WTC11 (cell line): ENCODE results near the gene RELB. TPM values are rescaled to one million over a fixed set of nuclear protein-coding genes. Genes with fewer than 3 reads are reported as not detected.

ENCODE experiments used
- ATAC-seq: fragments of 200-7000 bp; cut with Tn5 transposase; 2 replicates; pipeline ENCODE4 v1.10.0; 2021; ENCODE audit warnings: mild to moderate bottlenecking, moderate library complexity
- CTCF ChIA-PET: fragments of 300-600 bp; sonication (Branson Sonifier 250); formaldehyde crosslinking; loops from one replicate; lab custom pipeline; 2021; ENCODE audit warnings: antibody characterized with exemption; lab: Charles Lee
- POLR2A ChIA-PET: fragments of 350-600 bp; sonication (Branson Sonifier 250); formaldehyde crosslinking; loops from one replicate; lab custom pipeline; 2021; ENCODE audit warnings: antibody characterized with exemption; lab: Charles Lee
- DNase-seq: peaks from one replicate; pipeline ENCODE4 v3.0.0; 2021; ENCODE audit warnings: low spot score
- H3K27ac Mint-ChIP-seq: 2 replicates; pipeline ENCODE4 v1.8.0; 2021; ENCODE audit warnings: mixed read lengths
- H3K27me3 Mint-ChIP-seq: 2 replicates; pipeline ENCODE4 v1.8.0; 2021; ENCODE audit warnings: low read depth, mild to moderate bottlenecking, moderate library complexity, mixed read lengths
- H3K36me3 Mint-ChIP-seq: 2 replicates; pipeline ENCODE4 v1.8.0; 2021; ENCODE audit warnings: mixed read lengths
- H3K4me1 Mint-ChIP-seq: 2 replicates; pipeline ENCODE4 v1.8.0; 2022; ENCODE audit warnings: mixed read lengths
- H3K4me3 Mint-ChIP-seq: 2 replicates; pipeline ENCODE4 v1.8.0; 2021; ENCODE audit warnings: mild to moderate bottlenecking, moderate library complexity, mixed read lengths
- H3K9me3 Mint-ChIP-seq: 2 replicates; pipeline ENCODE4 v1.8.0; 2021; ENCODE audit warnings: mixed read lengths
- ELF4 ChIP-seq: sonication (generic); formaldehyde crosslinking; IDR thresholded peaks from 2 replicates; pipeline ENCODE4 v1.8.1; 2022; ENCODE audit warnings: low read depth, mild to moderate bottlenecking, moderate library complexity, missing genetic modification reagents
- HMGA2 ChIP-seq: fragments of 250-450 bp; sonication (Bioruptor Pico); IDR thresholded peaks from 2 replicates; pipeline ENCODE4 v1.4.0; 2021; ENCODE audit warnings: mild to moderate bottlenecking, moderate library complexity
- MYBL2 ChIP-seq: sonication (generic); formaldehyde crosslinking; IDR thresholded peaks from 2 replicates; pipeline ENCODE4 v1.8.1; 2023; ENCODE audit warnings: mild to moderate bottlenecking, moderate library complexity, missing genetic modification reagents
- NR1H2 ChIP-seq: sonication (generic); formaldehyde crosslinking; IDR thresholded peaks from 2 replicates; pipeline ENCODE4 v1.9.0; 2021; ENCODE audit warnings: mild to moderate bottlenecking, moderate library complexity, missing genetic modification reagents
- PRRX2 ChIP-seq: fragments of 250-450 bp; sonication (Bioruptor Pico); IDR thresholded peaks from 2 replicates; pipeline ENCODE4 v1.8.0; 2021; ENCODE audit warnings: mild to moderate bottlenecking
- RORB ChIP-seq: fragments of 250-450 bp; sonication (Bioruptor Pico); IDR thresholded peaks from 2 replicates; pipeline ENCODE4 v1.9.0; 2021; ENCODE audit warnings: mild to moderate bottlenecking
- TP53 ChIP-seq: sonication (generic); formaldehyde crosslinking; IDR thresholded peaks from 2 replicates; pipeline ENCODE4 v1.8.1; 2023; ENCODE audit warnings: mild to moderate bottlenecking, missing genetic modification reagents
- total RNA-seq: library from RNA; stranded (reverse); gene quantifications from 3 replicates; pipeline ENCODE4 v1.2.3, GENCODE V29; 2021
- TF ChIP-seq, protein P1 (sequence below): sonication (generic); formaldehyde crosslinking; IDR thresholded peaks from 2 replicates; pipeline ENCODE4 v1.8.0; 2023; ENCODE audit warnings: mild to moderate bottlenecking, missing genetic modification reagents
- TF ChIP-seq, protein P2 (sequence below): fragments of 250-450 bp; sonication (Bioruptor Pico); IDR thresholded peaks from 2 replicates; pipeline ENCODE4 v1.9.0; 2021; ENCODE audit warnings: mild to moderate bottlenecking
- TF ChIP-seq, protein P3 (sequence below): fragments of 250-450 bp; sonication (Bioruptor Pico); IDR thresholded peaks from 2 replicates; pipeline ENCODE4 v1.9.0; 2021; ENCODE audit warnings: mild to moderate bottlenecking
- TF ChIP-seq, protein P4 (sequence below): fragments of 250-450 bp; sonication (Bioruptor Pico); IDR thresholded peaks from 2 replicates; pipeline ENCODE4 v1.9.0; 2021; ENCODE audit warnings: moderate library complexity, mild to moderate bottlenecking, inconsistent platforms, borderline replicate concordance
- TF ChIP-seq, protein P5 (sequence below): sonication (generic); formaldehyde crosslinking; IDR thresholded peaks from 2 replicates; pipeline ENCODE4 v1.8.1; 2022; ENCODE audit warnings: low read depth, mild to moderate bottlenecking, moderate library complexity, missing genetic modification reagents, borderline replicate concordance
- TF ChIP-seq, protein P6 (sequence below): sonication (generic); formaldehyde crosslinking; IDR thresholded peaks from 2 replicates; pipeline ENCODE4 v1.8.0; 2023; ENCODE audit warnings: missing genetic modification reagents
- TF ChIP-seq, protein P7 (sequence below): sonication (generic); formaldehyde crosslinking; IDR thresholded peaks from 2 replicates; pipeline ENCODE4 v1.8.1; 2023; ENCODE audit warnings: mild to moderate bottlenecking, missing genetic modification reagents

RELB gene
- total RNA-seq, 1 experiment from 2014 or later = 8.9 TPM

DNA sequence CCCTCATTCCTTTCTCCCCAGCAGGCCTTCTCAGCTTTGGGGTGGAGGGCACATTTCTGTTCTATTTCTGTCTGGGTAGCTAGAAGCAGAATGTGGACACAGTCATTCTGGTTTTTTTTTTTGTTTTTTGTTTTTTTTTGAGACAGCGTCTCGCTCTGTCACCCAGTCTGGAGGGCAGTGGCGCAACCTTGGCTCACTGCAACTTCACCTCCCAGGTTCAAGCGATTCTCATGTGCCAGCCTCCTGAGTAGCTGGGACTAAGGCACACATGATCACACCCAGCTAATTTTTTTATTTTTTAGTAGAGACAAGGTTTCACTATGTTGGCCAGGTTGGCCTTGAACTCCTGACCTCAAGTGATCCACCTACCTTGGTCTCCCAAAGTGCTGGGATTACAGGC lies 25.8 kb upstream of the RELB start:
- ChIA-PET POLR2A (no interaction called here), CTCF (interaction anchor here (0.6 kb wide), 1 partner anchor 459 kb away, joined by 3 read pairs; no protein-coding TSS in a partner anchor)
- H3K9me3 Mint-ChIP-seq = no peaks in the 10 kb centered on the region
- H3K4me3 Mint-ChIP-seq = no peak overlapping the region
- H3K4me1 Mint-ChIP-seq = no peaks in the 10 kb centered on the region
- no peak for TF ChIP-seq HMGA2 (CRISPR knock-in tag)
- TF ChIP-seq, protein P1, sequence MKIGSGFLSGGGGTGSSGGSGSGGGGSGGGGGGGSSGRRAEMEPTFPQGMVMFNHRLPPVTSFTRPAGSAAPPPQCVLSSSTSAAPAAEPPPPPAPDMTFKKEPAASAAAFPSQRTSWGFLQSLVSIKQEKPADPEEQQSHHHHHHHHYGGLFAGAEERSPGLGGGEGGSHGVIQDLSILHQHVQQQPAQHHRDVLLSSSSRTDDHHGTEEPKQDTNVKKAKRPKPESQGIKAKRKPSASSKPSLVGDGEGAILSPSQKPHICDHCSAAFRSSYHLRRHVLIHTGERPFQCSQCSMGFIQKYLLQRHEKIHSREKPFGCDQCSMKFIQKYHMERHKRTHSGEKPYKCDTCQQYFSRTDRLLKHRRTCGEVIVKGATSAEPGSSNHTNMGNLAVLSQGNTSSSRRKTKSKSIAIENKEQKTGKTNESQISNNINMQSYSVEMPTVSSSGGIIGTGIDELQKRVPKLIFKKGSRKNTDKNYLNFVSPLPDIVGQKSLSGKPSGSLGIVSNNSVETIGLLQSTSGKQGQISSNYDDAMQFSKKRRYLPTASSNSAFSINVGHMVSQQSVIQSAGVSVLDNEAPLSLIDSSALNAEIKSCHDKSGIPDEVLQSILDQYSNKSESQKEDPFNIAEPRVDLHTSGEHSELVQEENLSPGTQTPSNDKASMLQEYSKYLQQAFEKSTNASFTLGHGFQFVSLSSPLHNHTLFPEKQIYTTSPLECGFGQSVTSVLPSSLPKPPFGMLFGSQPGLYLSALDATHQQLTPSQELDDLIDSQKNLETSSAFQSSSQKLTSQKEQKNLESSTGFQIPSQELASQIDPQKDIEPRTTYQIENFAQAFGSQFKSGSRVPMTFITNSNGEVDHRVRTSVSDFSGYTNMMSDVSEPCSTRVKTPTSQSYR (CRISPR knock-in tag) = no peak
- TF ChIP-seq, protein P2, sequence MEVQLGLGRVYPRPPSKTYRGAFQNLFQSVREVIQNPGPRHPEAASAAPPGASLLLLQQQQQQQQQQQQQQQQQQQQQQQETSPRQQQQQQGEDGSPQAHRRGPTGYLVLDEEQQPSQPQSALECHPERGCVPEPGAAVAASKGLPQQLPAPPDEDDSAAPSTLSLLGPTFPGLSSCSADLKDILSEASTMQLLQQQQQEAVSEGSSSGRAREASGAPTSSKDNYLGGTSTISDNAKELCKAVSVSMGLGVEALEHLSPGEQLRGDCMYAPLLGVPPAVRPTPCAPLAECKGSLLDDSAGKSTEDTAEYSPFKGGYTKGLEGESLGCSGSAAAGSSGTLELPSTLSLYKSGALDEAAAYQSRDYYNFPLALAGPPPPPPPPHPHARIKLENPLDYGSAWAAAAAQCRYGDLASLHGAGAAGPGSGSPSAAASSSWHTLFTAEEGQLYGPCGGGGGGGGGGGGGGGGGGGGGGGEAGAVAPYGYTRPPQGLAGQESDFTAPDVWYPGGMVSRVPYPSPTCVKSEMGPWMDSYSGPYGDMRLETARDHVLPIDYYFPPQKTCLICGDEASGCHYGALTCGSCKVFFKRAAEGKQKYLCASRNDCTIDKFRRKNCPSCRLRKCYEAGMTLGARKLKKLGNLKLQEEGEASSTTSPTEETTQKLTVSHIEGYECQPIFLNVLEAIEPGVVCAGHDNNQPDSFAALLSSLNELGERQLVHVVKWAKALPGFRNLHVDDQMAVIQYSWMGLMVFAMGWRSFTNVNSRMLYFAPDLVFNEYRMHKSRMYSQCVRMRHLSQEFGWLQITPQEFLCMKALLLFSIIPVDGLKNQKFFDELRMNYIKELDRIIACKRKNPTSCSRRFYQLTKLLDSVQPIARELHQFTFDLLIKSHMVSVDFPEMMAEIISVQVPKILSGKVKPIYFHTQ (CRISPR knock-in tag) = no peak
- no peak for TF ChIP-seq NR1H2
- no peak for TF ChIP-seq RORB (CRISPR knock-in tag)
- no peak for TF ChIP-seq MYBL2 (CRISPR knock-in tag)
- no peak for ATAC-seq
- no peak overlapping the region for H3K27ac Mint-ChIP-seq
- H3K27me3 Mint-ChIP-seq = no peaks in the 10 kb centered on the region
- peaks cover 46% of the 10 kb centered on the region for H3K36me3 Mint-ChIP-seq
- no peak for DNase-seq

DNA sequence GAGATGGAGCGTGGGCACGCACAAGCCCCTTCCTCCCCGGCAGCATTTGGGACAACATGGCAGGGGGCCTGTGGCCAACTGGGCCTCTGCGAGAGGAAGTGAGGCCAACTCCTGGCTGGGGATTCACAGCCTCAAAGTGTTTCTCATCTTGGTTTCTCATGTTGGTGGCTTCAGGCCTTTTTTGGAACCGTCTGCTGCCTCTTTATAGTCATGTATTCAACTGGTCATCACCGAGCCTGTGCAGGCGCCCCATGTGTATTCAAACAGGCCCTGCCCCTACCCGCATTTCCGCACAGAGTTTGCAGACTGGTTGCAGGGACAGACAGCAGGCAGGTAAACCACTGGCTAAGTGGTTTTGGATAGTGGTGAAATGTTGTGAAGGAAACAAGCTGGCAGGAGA lies 17.3 kb upstream of the RELB start:
- peaks cover 15% of the 10 kb centered on the region for H3K36me3 Mint-ChIP-seq
- no peak overlapping the region for H3K4me3 Mint-ChIP-seq
- no peaks in the 10 kb centered on the region for H3K9me3 Mint-ChIP-seq
- POLR2A ChIA-PET = interaction anchor here (0.6 kb wide), 1 partner anchor 128 kb away, joined by 3 read pairs; no protein-coding TSS in a partner anchor
- TF ChIP-seq, protein P3, sequence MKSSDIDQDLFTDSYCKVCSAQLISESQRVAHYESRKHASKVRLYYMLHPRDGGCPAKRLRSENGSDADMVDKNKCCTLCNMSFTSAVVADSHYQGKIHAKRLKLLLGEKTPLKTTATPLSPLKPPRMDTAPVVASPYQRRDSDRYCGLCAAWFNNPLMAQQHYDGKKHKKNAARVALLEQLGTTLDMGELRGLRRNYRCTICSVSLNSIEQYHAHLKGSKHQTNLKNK (CRISPR knock-in tag) = no peak
- TF ChIP-seq, protein P4, sequence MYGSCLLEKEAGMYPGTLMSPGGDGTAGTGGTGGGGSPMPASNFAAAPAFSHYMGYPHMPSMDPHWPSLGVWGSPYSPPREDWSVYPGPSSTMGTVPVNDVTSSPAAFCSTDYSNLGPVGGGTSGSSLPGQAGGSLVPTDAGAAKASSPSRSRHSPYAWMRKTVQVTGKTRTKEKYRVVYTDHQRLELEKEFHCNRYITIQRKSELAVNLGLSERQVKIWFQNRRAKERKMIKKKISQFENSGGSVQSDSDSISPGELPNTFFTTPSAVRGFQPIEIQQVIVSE (CRISPR knock-in tag) = no peak
- TF ChIP-seq ELF4 = no peak
- H3K4me1 Mint-ChIP-seq = no peaks in the 10 kb centered on the region
- H3K27me3 Mint-ChIP-seq = no peaks in the 10 kb centered on the region
- CTCF ChIA-PET = interaction anchor here (0.6 to 1.6 kb wide), 2 partner anchors 76 to 260 kb away, joined by 3 to 5 read pairs; no protein-coding TSS in a partner anchor
- DNase-seq (no peak), ATAC-seq (no peak)
- no peak overlapping the region for H3K27ac Mint-ChIP-seq

DNA sequence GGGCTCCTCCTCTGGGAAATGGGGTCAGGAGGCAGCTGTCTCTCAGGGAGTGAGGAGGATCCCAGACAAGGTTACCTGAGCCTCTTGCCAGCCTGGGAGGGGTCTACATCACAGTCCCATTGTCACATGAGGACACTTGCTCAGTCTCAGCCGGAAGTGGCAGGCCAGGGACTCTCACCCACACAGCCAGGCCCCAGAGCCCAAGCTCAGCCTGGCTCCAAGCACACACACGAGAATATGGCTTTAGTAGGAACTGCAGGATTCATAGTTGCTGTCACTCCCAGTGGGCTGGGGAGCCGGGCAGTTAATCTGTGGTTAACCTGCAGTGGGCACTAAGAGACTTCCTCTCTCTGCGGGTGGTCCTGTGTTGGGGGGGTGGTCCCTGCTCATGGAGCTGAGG lies 15.8 kb upstream of the RELB start:
- ChIA-PET CTCF (interaction anchor here (1.6 kb wide), 1 partner anchor 74 kb away, joined by 5 read pairs; no protein-coding TSS in a partner anchor), POLR2A (no interaction called here)
- Mint-ChIP-seq H3K9me3 (no peaks in the 10 kb centered on the region), H3K27me3 (no peaks in the 10 kb centered on the region), H3K36me3 (peaks cover 7% of the 10 kb centered on the region), H3K4me3 (no peak overlapping the region), H3K4me1 (no peaks in the 10 kb centered on the region), H3K27ac (no peak overlapping the region)
- ATAC-seq (no peak), DNase-seq (no peak)
- TF ChIP-seq, protein P5, sequence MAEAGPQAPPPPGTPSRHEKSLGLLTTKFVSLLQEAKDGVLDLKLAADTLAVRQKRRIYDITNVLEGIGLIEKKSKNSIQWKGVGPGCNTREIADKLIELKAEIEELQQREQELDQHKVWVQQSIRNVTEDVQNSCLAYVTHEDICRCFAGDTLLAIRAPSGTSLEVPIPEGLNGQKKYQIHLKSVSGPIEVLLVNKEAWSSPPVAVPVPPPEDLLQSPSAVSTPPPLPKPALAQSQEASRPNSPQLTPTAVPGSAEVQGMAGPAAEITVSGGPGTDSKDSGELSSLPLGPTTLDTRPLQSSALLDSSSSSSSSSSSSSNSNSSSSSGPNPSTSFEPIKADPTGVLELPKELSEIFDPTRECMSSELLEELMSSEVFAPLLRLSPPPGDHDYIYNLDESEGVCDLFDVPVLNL (CRISPR knock-in tag) = no peak
- TF ChIP-seq, all 79 proteins: peak for 0

DNA sequence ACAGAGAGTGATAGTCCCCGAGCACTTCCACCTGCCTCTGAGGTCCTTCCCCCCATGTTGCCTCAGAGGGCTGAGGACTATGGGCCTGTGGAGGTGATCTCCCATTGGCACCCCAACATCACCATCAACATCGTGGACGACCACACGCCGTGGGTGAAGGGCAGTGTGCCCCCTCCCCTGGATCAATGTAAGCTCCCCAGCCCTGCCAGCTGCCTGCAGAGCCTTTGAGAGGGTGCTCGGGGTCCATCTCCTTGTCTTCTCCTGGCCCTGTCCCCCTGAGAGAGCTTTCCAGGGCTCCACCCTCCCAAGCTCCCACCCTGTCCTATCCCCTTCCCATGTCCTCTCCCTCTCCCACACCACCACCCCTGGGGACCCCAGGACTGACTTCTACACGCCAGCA lies 14.9 kb upstream of the RELB start:
- H3K9me3 Mint-ChIP-seq = no peaks in the 10 kb centered on the region
- ATAC-seq (no peak), DNase-seq (no peak)
- no peaks in the 10 kb centered on the region for H3K27me3 Mint-ChIP-seq
- TF ChIP-seq, protein P6, sequence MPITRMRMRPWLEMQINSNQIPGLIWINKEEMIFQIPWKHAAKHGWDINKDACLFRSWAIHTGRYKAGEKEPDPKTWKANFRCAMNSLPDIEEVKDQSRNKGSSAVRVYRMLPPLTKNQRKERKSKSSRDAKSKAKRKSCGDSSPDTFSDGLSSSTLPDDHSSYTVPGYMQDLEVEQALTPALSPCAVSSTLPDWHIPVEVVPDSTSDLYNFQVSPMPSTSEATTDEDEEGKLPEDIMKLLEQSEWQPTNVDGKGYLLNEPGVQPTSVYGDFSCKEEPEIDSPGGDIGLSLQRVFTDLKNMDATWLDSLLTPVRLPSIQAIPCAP = no peak
- no peak for TF ChIP-seq RORB (CRISPR knock-in tag)
- TF ChIP-seq TP53 (CRISPR knock-in tag) = no peak
- no peak for TF ChIP-seq PRRX2 (CRISPR knock-in tag)
- TF ChIP-seq, protein P7, sequence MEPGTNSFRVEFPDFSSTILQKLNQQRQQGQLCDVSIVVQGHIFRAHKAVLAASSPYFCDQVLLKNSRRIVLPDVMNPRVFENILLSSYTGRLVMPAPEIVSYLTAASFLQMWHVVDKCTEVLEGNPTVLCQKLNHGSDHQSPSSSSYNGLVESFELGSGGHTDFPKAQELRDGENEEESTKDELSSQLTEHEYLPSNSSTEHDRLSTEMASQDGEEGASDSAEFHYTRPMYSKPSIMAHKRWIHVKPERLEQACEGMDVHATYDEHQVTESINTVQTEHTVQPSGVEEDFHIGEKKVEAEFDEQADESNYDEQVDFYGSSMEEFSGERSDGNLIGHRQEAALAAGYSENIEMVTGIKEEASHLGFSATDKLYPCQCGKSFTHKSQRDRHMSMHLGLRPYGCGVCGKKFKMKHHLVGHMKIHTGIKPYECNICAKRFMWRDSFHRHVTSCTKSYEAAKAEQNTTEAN = no peak
- no peak overlapping the region for H3K4me3 Mint-ChIP-seq
- POLR2A ChIA-PET = no interaction called here
- peaks cover 9% of the 10 kb centered on the region for H3K36me3 Mint-ChIP-seq
- no peaks in the 10 kb centered on the region for H3K4me1 Mint-ChIP-seq
- CTCF ChIA-PET = interaction anchor here (0.7 kb wide), 1 partner anchor 73 kb away, joined by 3 read pairs; no protein-coding TSS in a partner anchor
- H3K27ac Mint-ChIP-seq = no peak overlapping the region
